Liver (tissue), 3 donors: ENCODE measurements around the gene AFDN.

Experiments
- CTCF ChIP-seq: fragments of 150-350 bp; IDR thresholded peaks from 2 replicates; pipeline ENCODE4 v1.5.1; 2017; ENCODE audit warnings: improper control_type of control experiment, low read depth, low read length; ENCODE audit not compliant: missing input control
- EGR1 ChIP-seq, 2 donors: IDR thresholded peaks; 2 replicates each; pipeline ENCODE4 v1.6.1; 2016 to 2018; ENCODE audit warnings: antibody characterized with exemption in 2 of 2, low read depth in 2 of 2
- REST ChIP-seq: IDR thresholded peaks from 2 replicates; pipeline ENCODE4 v1.6.1; 2016; ENCODE audit warnings: antibody characterized with exemption, mild to moderate bottlenecking
- donor health status: healthy.
- donor health status: healthy.

DNA sequence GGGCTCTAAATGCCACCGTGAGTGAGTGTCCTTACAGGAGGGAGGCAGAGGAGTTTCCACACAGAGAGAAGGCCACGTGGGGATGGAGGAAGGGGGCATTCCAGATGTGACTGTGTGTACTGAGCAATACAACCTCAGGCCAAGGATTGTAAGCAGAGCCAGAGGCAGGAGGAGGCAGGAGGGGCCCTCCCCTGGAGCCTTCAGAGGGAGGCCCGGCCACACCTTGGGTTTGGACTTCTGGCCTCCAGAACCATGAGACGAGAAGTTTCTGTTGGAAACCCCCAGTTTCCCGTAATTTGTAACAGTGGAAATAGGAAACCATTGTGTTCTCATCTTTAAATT is 161.4 kb downstream of the AFDN start:
- TF ChIP-seq CTCF = no peak
- no peak for TF ChIP-seq REST
- TF ChIP-seq EGR1 (IDR thresholded peaks at IDR 0.05; ENCODE audit: low read depth in 2 of 2) = no peak
